GM13976 (cell line): Measurements from ENCODE around the gene CACNB2.

Source experiments
- DNase-seq: peaks from one replicate; pipeline ENCODE4 v3.0.0; 2012; ENCODE audit warnings: low spot score
- CTCF ChIP-seq: IDR thresholded peaks from 2 replicates; pipeline ENCODE4 v1.5.1; 2012; ENCODE audit warnings: borderline replicate concordance, mild to moderate bottlenecking; ENCODE audit not compliant: insufficient read depth; ENCODE audit errors: extremely low read depth, missing control alignments, control extremely low read depth
- in situ Hi-C: fragments of 300-500 bp; cut with MboI; formaldehyde crosslinking; loops from one replicate; pipeline ENCODE4 v1.12.0; 2022; ENCODE audit warnings: low sequenced_read_pairs, mixed read lengths, inconsistent platforms; ENCODE audit not compliant: unreplicated experiment

CACNB2 gene

GRCh38 chr10:18226336-18226735 lies 86.1 kb downstream of the CACNB2 start:
- in situ Hi-C loops = loop anchor here (25.0 kb wide), 1 partner anchor 614 kb away; the partner anchor contains the start of gene HACD1
- no peak for DNase-seq
- TF ChIP-seq CTCF = no peak

GRCh38 chr10:18229826-18230225 lies 89.6 kb downstream of the CACNB2 start:
- TF ChIP-seq CTCF = no peak
- DNase-seq = no peak
- in situ Hi-C loops = loop anchor here (25.0 kb wide), 1 partner anchor 618 kb away; the partner anchor contains the start of gene HACD1

GRCh38 chr10:18230794-18231193 lies 90.6 kb downstream of the CACNB2 start:
- no peak for TF ChIP-seq CTCF
- DNase-seq = no peak
- in situ Hi-C loops = loop anchor here (25.0 kb wide), 1 partner anchor 618 kb away; the partner anchor contains the start of gene HACD1

- no peak for DNase-seq
- no peak for TF ChIP-seq CTCF
- in situ Hi-C loops = loop anchor here (25.0 kb wide), 1 partner anchor 619 kb away; the partner anchor contains the start of gene HACD1
Measured at GRCh38 chr10:18231480-18231879, 91.3 kb downstream of the CACNB2 start.

- no peak for DNase-seq
- in situ Hi-C loops = loop anchor here (25.0 kb wide), 1 partner anchor 621 kb away; the partner anchor contains the start of gene HACD1
- TF ChIP-seq CTCF = no peak
Measured at GRCh38 chr10:18233775-18234174, 93.6 kb downstream of the CACNB2 start.

- no peak for TF ChIP-seq CTCF
- no peak for DNase-seq
- in situ Hi-C loops = loop anchor here (25.0 kb wide), 1 partner anchor 623 kb away; the partner anchor contains the start of gene HACD1
Measured at GRCh38 chr10:18235477-18235876, 95.3 kb downstream of the CACNB2 start.
